ENCODE data around the gene HIVEP2. TPM values are rescaled to one million over a fixed set of nuclear protein-coding genes. Genes with fewer than 3 reads are reported as not detected.

The HIVEP2 gene
- total and polyA plus RNA-seq, 2 donors (not counting 3 experiments of a cell fraction or from before 2014, with no cell fraction given) = 1.3 to 4.7 TPM

DNA sequence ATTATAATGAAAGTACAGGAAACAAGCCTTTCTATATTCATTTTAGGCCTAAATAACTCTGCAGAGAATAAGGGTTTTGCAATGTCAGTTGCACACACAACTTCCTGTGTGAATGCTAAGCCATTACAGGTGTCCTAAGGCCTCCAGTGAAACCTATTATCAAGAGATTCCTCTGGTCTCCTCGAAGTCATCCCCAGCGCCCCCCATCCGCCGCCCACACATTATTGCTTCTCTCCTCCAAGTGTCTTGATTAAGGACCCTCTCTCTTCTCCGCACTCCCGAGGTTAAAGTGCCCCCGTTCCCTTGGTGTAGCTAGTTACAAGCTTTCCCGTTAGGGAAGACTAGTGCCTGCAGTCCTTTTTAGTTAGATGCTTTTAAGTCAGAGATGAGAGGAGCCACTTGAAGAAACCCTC, 1.3 kb downstream of the HIVEP2 start:
- peak overlapping the region in 1 of 3 experiments; percentile 91 for H3K4me3 ChIP-seq (replicated peaks in 1 of 3; ENCODE audit: insufficient read depth in 1 of 3, low read depth in 1 of 3, low read length in 3 of 3)
- no peak for TF ChIP-seq POLR2A (IDR thresholded peaks at IDR 0.05; ENCODE audit: low read depth, low read length)
- TF ChIP-seq FOS (IDR thresholded peaks at IDR 0.05; ENCODE audit: borderline replicate concordance, insufficient read depth, low read length) = no peak
- TF ChIP-seq, protein P1, sequence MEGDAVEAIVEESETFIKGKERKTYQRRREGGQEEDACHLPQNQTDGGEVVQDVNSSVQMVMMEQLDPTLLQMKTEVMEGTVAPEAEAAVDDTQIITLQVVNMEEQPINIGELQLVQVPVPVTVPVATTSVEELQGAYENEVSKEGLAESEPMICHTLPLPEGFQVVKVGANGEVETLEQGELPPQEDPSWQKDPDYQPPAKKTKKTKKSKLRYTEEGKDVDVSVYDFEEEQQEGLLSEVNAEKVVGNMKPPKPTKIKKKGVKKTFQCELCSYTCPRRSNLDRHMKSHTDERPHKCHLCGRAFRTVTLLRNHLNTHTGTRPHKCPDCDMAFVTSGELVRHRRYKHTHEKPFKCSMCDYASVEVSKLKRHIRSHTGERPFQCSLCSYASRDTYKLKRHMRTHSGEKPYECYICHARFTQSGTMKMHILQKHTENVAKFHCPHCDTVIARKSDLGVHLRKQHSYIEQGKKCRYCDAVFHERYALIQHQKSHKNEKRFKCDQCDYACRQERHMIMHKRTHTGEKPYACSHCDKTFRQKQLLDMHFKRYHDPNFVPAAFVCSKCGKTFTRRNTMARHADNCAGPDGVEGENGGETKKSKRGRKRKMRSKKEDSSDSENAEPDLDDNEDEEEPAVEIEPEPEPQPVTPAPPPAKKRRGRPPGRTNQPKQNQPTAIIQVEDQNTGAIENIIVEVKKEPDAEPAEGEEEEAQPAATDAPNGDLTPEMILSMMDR (IDR thresholded peaks at IDR 0.05; ENCODE audit: extremely low read depth in 1 of 2, insufficient read depth in 1 of 2, low read depth in 1 of 2, low read length in 2 of 2) = no peak
- no peak for TF ChIP-seq JUN (IDR thresholded peaks at IDR 0.05; ENCODE audit: borderline replicate concordance, insufficient read depth, insufficient read length, low read depth)
- no peak for TF ChIP-seq MYC (IDR thresholded peaks at IDR 0.05; ENCODE audit: low read depth, low read length)
- TF ChIP-seq MAX (IDR thresholded peaks at IDR 0.05; ENCODE audit: insufficient read depth, insufficient read length) = no peak
- TF ChIP-seq EZH2 (IDR thresholded peaks at IDR 0.05; ENCODE audit: borderline replicate concordance, low read depth, low read length, severe bottlenecking) = no peak
- TF ChIP-seq GATA2 (IDR thresholded peaks at IDR 0.05; ENCODE audit: insufficient read depth, insufficient read length, low read depth, low read length) = no peak
- no peak for TF ChIP-seq POLR2AphosphoS5 (IDR thresholded peaks at IDR 0.05; ENCODE audit: insufficient read depth, low read depth, low read length)
- CTCF ChIA-PET = interaction anchor here (1.0 to 2.3 kb wide), 13 partner anchors 9 to 250 kb away, joined by 3 to 13 read pairs (median 5); no protein-coding TSS in a partner anchor
- peak overlapping the region; percentile 4 for H3K27ac ChIP-seq (ENCODE audit: insufficient read depth, low read depth, low read length)
- BruUV-seq (replicated peaks) = no TSS peak
- H4K20me1 ChIP-seq (replicated peaks; ENCODE audit: control insufficient read depth, extremely low read depth, insufficient read depth, low read length) = no peaks in the 10 kb centered on the region
- no peaks in the 10 kb centered on the region for H3K36me3 ChIP-seq (ENCODE audit: control insufficient read depth in 2 of 2, extremely low read depth in 1 of 2, insufficient read depth in 2 of 2, low read length in 2 of 2)
- no peaks in the 10 kb centered on the region for H3K9me1 ChIP-seq (replicated peaks; ENCODE audit: control insufficient read depth, extremely low read depth, insufficient read depth, low read length)
- no peaks in the 10 kb centered on the region for H3K9me3 ChIP-seq (replicated peaks; ENCODE audit: control insufficient read depth, insufficient read depth, low read length)
- H3K27me3 ChIP-seq (ENCODE audit: control insufficient read depth in 2 of 2, insufficient read depth in 2 of 2, low read length in 2 of 2) = no peaks in the 10 kb centered on the region
- peaks cover 30% of the 10 kb centered on the region for H3K4me1 ChIP-seq (ENCODE audit: control insufficient read depth, extremely low read depth, insufficient read depth, low read length)
- DNase-seq (ENCODE audit: low read depth, low spot score) (peak; percentile 38), FAIRE-seq (no peak)
- POLR2A ChIA-PET = interaction anchor here (1.1 kb wide), 1 partner anchor 111 kb away, joined by 3 read pairs; no protein-coding TSS in a partner anchor
- no peak overlapping the region for H2AFZ ChIP-seq (ENCODE audit: low read depth, low read length)
- no peak overlapping the region for H3K4me2 ChIP-seq (ENCODE audit: insufficient read depth, low read length)
- H3K79me2 ChIP-seq (ENCODE audit: control insufficient read depth, insufficient read depth, low read length) = no peaks in the 10 kb centered on the region
- H3K9ac ChIP-seq (replicated peaks; ENCODE audit: extremely low read depth, insufficient read depth, low read length) = peak overlapping the region; percentile 22
- intact Hi-C loops (cut with micrococcal nuclease) = loop anchor here (1.0 to 10.0 kb wide), 6 partner anchors 58 to 799 kb away; partner anchors contain the start of genes NMBR and VTA1
- dilution Hi-C loops (cut with MboI; ENCODE audit: extremely low pct_ligation_motif_present, low sequenced_read_pairs) = no loop called here
